D341Med (cell line): Measurements from ENCODE around the gene KANK3.
"Not testable (repeated sequence)": the region's sequence is repeated elsewhere in the genome, so short reads cannot be mapped to it uniquely, and the experiment has no call there.

Experiments used
- DNase-seq: peaks from one replicate; pipeline ENCODE4 v3.0.0; 2012; ENCODE audit warnings: low spot score

KANK3 gene

GRCh38 chr19:8316351-8317125 lies 26.5 kb downstream of the KANK3 start:
- no peak for DNase-seq

- DNase-seq: not testable (repeated sequence)
These were observed 28.0 kb downstream of the KANK3 start for GRCh38 chr19:8314981-8315640.

- no peak for DNase-seq
These were observed 31.4 kb downstream of the KANK3 start for GRCh38 chr19:8311461-8312260.

- no peak for DNase-seq
These were observed 32.6 kb downstream of the KANK3 start for GRCh38 chr19:8310342-8311055.

GRCh38 chr19:8308891-8309291 lies 34.2 kb downstream of the KANK3 start:
- no peak for DNase-seq

GRCh38 chr19:8307965-8308866 lies 34.8 kb downstream of the KANK3 start, which contains the start of gene CD320:
CD320 (minus strand) TSS chr19:8308358; CDS start chr19:8308290, 68 bp downstream.
- DNase-seq: peak; percentile 98

- DNase-seq: peak; percentile 58
These were observed 35.6 kb downstream of the KANK3 start for GRCh38 chr19:8307400-8307964.

GRCh38 chr19:8306235-8307054 lies 36.6 kb downstream of the KANK3 start:
- no peak for DNase-seq

GRCh38 chr19:8305798-8306197 lies 37.3 kb downstream of the KANK3 start:
- no peak for DNase-seq

GRCh38 chr19:8304841-8305621 lies 38.0 kb downstream of the KANK3 start:
- DNase-seq: peak; percentile 61

GRCh38 chr19:8302734-8303133 lies 40.3 kb downstream of the KANK3 start:
- DNase-seq: no peak

GRCh38 chr19:8302357-8302691 lies 40.7 kb downstream of the KANK3 start:
- DNase-seq: peak; percentile 53

- DNase-seq: not testable (repeated sequence)
These were observed 51.7 kb downstream of the KANK3 start for GRCh38 chr19:8291337-8291736.

GRCh38 chr19:8276508-8276907 lies 66.6 kb downstream of the KANK3 start:
- not testable (repeated sequence) for DNase-seq
